ENCODE measurements around the gene SOST. TPM values are rescaled to one million over a fixed set of nuclear protein-coding genes. Genes with fewer than 3 reads are reported as not detected.

Gene SOST
- total RNA-seq, 4 donors from 2014 or later: not detected

- no peak for TF ChIP-seq CTCF (IDR thresholded peaks at IDR 0.05; ENCODE audit: low read depth)
These were observed 51.4 kb downstream of the SOST start for GRCh38 chr17:43707184-43707583.

GRCh38 chr17:43706235-43706634 is 52.4 kb downstream of the SOST start:
- TF ChIP-seq CTCF (IDR thresholded peaks at IDR 0.05; ENCODE audit: low read depth): no peak

Other genes starting within 250 kb of the SOST start
- under 1 TPM in 1 of 4 donors, not detected in 3; 0.22 TPM for gene ETV4, start 212.5 kb downstream of the SOST start, total RNA-seq
- 10 to 100 TPM in 3 of 4 donors, 1 to 10 TPM in 1; 5.6 to 31.5 (median 15.1) TPM for gene MEOX1, start 96.9 kb downstream of the SOST start, total RNA-seq
- 10 to 100 TPM; 55.4 to 86.4 (median 60.2) TPM for gene DUSP3, start 20.2 kb upstream of the SOST start, total RNA-seq
- under 1 TPM in 2 of 4 donors, not detected in 2; 0.19 to 0.22 TPM for gene CFAP97D1, start 21.6 kb upstream of the SOST start, total RNA-seq
- 100 to 1,000 TPM in 1 of 4 donors, 10 to 100 TPM in 2, 1 to 10 TPM in 1; 9.0 to 122 (median 25.2) TPM for gene MPP3, start 74.4 kb upstream of the SOST start, total RNA-seq
- 100 to 1,000 TPM in 1 of 4 donors, 10 to 100 TPM in 3; 29.5 to 234 (median 50.5) TPM for gene CD300LG, start 88.4 kb upstream of the SOST start, total RNA-seq
- 1 to 10 TPM in 3 of 4 donors, under 1 TPM in 1; 0.65 to 4.2 (median 2.2) TPM for gene MPP2, start 148.7 kb upstream of the SOST start, total RNA-seq
- not detected for gene PPY, start 183.7 kb upstream of the SOST start, total RNA-seq
- not detected for gene PYY, start 195.1 kb upstream of the SOST start, total RNA-seq
- 1 to 10 TPM in 2 of 4 donors, under 1 TPM in 1, not detected in 1; 0.94 to 1.5 (median 1.3) TPM for gene NAGS, start 245.8 kb upstream of the SOST start, total RNA-seq